ENCODE results near the gene FAM83E. TPM values are rescaled to one million over a fixed set of nuclear protein-coding genes. Genes with fewer than 3 reads are reported as not detected.

The FAM83E gene
- total RNA-seq, 4 donors from 2014 or later = not detected

- TF ChIP-seq CTCF (IDR thresholded peaks at IDR 0.05; ENCODE audit: low read depth) = no peak
These were observed 3.5 kb upstream of the FAM83E start for GRCh38 chr19:48618278-48618915.

GRCh38 chr19:48617146-48617937, 2.5 kb upstream of the FAM83E start:
- no peak for TF ChIP-seq CTCF (IDR thresholded peaks at IDR 0.05; ENCODE audit: low read depth)

- TF ChIP-seq CTCF (IDR thresholded peaks at IDR 0.05; ENCODE audit: low read depth) = no peak
These were observed 1.7 kb upstream of the FAM83E start for GRCh38 chr19:48616491-48617056.

- TF ChIP-seq CTCF (IDR thresholded peaks at IDR 0.05; ENCODE audit: low read depth) = no peak
These were observed 1.2 kb upstream of the FAM83E start for GRCh38 chr19:48616041-48616436.

- no peak for TF ChIP-seq CTCF (IDR thresholded peaks at IDR 0.05; ENCODE audit: low read depth)
These were observed 560 bp upstream of the FAM83E start for GRCh38 chr19:48615231-48616040.

- TF ChIP-seq CTCF (IDR thresholded peaks at IDR 0.05; ENCODE audit: low read depth) = no peak
These were observed 932 bp downstream of the FAM83E start for GRCh38 chr19:48613852-48614435.
